Esophagus squamous epithelium (tissue), 4 donors: ENCODE data around the gene ATXN2.

Source experiments
- CTCF ChIP-seq, 6 experiments: fragments of 450-650 bp in 4 of 6; fragments of 200-600 bp in 2 of 6; sonication (generic) in 2 of 6; IDR thresholded peaks; one replicate each; pipeline ENCODE4 v1.5.1; 2016 to 2019; ENCODE audit warnings: antibody characterized with exemption in 6 of 6, mild to moderate bottlenecking in 4 of 6, moderate library complexity in 4 of 6
- POLR2A ChIP-seq, 4 donors: fragments of 450-650 bp; IDR thresholded peaks; one replicate each; pipeline ENCODE4 v1.6.1; 2017; ENCODE audit warnings: antibody characterized with exemption in 4 of 4, mild to moderate bottlenecking in 4 of 4, moderate library complexity in 3 of 4

GRCh38 chr12:111597831-111598636, 1.1 kb downstream of the ATXN2 start:
- TF ChIP-seq CTCF (IDR thresholded peaks at IDR 0.05) (no peak), POLR2A (IDR thresholded peaks at IDR 0.05) (peak in 1 of 4 donors; percentile 15)
